ENCODE results near the gene STAT6.

STAT6 gene

GRCh38 chr12:57146961-57147944 lies 36.1 kb upstream of the STAT6 start, which contains the start of gene LRP1-AS:
Gene LRP1-AS (minus strand): TSS chr12:57147619.
- no peak for DNase-seq (ENCODE audit: low read depth in 3 of 3)

GRCh38 chr12:57146092-57146491 lies 34.9 kb upstream of the STAT6 start:
- no peak for DNase-seq (ENCODE audit: low read depth in 3 of 3)

GRCh38 chr12:57145460-57146059 lies 34.4 kb upstream of the STAT6 start:
- DNase-seq (ENCODE audit: low read depth in 3 of 3), result no peak

- no peak for DNase-seq (ENCODE audit: low read depth in 3 of 3)
Measured at GRCh38 chr12:57143454-57143853, 32.3 kb upstream of the STAT6 start.

GRCh38 chr12:57142727-57143126 lies 31.6 kb upstream of the STAT6 start:
- no peak for DNase-seq (ENCODE audit: low read depth in 3 of 3)

GRCh38 chr12:57142121-57142520 lies 31.0 kb upstream of the STAT6 start:
- no peak for DNase-seq (ENCODE audit: low read depth in 3 of 3)

- DNase-seq (ENCODE audit: low read depth in 3 of 3), result no peak
Measured at GRCh38 chr12:57141249-57141648, 30.1 kb upstream of the STAT6 start.

- DNase-seq (ENCODE audit: low read depth in 3 of 3), result no peak
Measured at GRCh38 chr12:57139796-57140649, 28.9 kb upstream of the STAT6 start.

- DNase-seq (ENCODE audit: low read depth in 3 of 3), result no peak
Measured at GRCh38 chr12:57138526-57139272, 27.5 kb upstream of the STAT6 start.

GRCh38 chr12:57135527-57136326 lies 24.6 kb upstream of the STAT6 start:
- DNase-seq (ENCODE audit: low read depth in 3 of 3), result no peak

- no peak for DNase-seq (ENCODE audit: low read depth in 3 of 3)
Measured at GRCh38 chr12:57134949-57135348, 23.8 kb upstream of the STAT6 start.

GRCh38 chr12:57133916-57134315 lies 22.8 kb upstream of the STAT6 start:
- no peak for DNase-seq (ENCODE audit: low read depth in 3 of 3)

GRCh38 chr12:57133013-57133569 lies 21.9 kb upstream of the STAT6 start:
- no peak for DNase-seq (ENCODE audit: low read depth in 3 of 3)

- DNase-seq (ENCODE audit: low read depth in 3 of 3), result no peak
Measured at GRCh38 chr12:57131896-57132744, 21.0 kb upstream of the STAT6 start.

- no peak for DNase-seq (ENCODE audit: low read depth in 3 of 3)
Measured at GRCh38 chr12:57130941-57131340, 19.8 kb upstream of the STAT6 start.

GRCh38 chr12:57129889-57130288 lies 18.7 kb upstream of the STAT6 start:
- DNase-seq (ENCODE audit: low read depth in 3 of 3), result no peak

- no peak for DNase-seq (ENCODE audit: low read depth in 3 of 3)
Measured at GRCh38 chr12:57129321-57129842, 18.2 kb upstream of the STAT6 start.

GRCh38 chr12:57128519-57129247 lies 17.5 kb upstream of the STAT6 start:
- peak in 1 of 3 experiments; percentile 6 for DNase-seq (ENCODE audit: low read depth in 3 of 3)
